GM21576 (cell line): ENCODE measurements around the gene EBF3.

Experiments used
- ATAC-seq: cut with Tn5 transposase; IDR thresholded peaks from one replicate; pipeline ENCODE4 v1.9.1; 2021; ENCODE audit warnings: mild to moderate bottlenecking, moderate library complexity; ENCODE audit not compliant: unreplicated experiment

The EBF3 gene, protein sequence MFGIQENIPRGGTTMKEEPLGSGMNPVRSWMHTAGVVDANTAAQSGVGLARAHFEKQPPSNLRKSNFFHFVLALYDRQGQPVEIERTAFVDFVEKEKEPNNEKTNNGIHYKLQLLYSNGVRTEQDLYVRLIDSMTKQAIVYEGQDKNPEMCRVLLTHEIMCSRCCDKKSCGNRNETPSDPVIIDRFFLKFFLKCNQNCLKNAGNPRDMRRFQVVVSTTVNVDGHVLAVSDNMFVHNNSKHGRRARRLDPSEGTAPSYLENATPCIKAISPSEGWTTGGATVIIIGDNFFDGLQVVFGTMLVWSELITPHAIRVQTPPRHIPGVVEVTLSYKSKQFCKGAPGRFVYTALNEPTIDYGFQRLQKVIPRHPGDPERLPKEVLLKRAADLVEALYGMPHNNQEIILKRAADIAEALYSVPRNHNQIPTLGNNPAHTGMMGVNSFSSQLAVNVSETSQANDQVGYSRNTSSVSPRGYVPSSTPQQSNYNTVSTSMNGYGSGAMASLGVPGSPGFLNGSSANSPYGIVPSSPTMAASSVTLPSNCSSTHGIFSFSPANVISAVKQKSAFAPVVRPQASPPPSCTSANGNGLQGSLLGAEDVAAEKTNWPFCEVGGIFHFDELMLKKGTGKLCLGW

DNA sequence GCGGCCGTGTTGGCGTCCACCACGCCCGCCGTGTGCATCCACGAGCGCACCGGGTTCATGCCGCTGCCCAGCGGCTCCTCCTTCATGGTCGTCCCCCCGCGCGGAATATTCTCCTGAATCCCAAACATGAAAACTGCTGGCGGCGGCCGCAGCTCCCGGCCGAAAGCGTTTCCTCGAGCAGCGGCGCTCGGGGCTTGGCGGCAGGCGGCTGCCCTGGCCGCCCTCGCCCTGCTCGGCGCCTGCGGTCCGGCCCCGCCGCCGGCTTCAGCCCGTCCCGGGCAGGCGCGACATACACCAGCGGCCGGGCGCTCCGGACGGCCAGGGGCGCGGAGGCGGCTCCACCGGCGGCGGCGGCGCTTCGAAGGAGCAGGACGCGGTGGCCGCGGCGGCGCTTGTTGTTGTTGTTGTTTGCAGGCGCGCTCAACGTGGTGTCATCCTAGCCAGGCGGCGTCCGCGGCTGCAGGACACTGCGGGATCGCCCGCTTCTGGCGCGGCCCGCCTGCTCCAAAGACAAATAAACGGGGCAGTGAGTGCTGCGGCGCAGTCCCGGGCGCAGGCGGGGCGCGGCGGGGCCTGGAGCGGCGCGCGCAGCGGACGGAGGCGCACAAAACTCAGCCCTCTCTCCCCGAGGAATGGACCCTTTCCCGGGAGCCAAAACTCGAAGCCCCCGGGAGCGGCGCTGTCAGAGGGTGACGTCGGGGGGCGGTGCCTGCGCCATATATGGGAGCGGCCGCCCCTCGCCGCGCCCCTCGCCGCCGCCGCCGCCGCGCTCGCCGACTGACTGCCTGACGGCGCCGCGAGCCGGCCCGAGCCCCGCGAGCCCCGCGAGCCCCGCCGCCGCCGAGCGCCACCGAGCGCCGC lies at the start of gene EBF3:
EBF3 (minus strand) TSS at position 634 of the 861 bp plus-strand sequence; CDS start at position 128, 506 bp downstream.
- ATAC-seq = no peak

DNA sequence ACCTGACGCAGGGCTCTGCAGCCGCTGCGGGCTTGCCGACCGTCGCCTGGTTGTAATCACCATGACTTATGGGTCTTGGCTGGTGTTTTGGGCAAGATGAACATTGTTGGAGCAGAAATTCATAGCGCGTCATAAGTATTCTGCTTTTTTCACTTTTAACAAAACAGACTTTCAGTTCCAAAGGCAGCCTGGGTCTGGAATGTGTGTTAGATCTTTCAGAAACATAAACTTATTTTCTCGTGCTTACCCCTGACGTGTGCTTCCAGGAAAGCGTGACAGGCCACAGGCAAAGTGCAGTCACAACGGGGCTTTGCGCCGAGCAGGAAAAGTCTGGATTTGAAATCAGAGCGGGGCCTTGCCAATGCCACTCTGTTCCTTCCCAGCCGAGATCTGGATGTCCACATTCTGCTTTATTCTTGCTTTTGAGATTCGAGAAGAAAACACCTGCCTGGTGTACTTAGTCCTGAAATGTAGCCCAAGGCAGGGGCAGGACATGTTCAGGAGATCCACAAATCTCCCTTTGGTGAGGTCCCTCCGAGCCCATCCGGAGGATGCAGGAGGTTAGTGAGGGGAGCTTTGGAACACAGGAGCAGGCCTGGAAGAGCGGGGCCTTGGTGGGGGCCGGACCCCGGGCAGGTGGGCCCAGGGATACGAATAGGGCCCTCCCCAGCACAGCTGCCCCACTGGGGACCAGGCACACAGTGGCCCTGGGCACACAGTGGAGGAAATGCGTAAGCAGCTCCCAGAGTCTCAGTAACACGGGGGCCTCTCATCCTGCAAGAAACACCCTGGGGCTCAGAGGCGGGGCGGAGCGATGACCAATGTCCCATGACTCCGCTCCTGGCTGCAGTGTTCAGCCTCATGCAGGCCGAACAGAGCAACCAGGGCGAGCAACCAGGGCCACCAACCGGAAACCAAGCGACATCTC lies 49.5 kb upstream of the EBF3 start:
- no peak for ATAC-seq

DNA sequence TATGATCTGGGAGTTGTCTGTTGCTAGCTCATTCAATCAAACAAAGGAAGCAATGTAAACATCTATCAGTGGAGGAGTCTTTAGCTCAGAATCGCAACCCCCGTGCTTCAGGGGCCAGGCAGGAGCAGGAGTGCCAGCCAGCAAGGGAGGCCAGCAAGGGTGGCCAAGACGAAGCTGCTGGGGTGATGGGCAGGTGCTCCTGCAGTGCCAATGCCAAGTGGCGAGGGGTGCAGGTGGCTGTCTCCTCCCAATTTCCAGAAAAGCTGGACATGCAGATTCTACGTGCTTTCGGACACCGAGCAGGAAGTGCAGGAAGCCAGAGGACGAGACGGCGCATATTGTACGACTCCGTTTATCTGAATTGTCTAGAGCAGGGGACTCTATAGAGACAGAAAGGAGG lies 48.1 kb upstream of the EBF3 start:
- ATAC-seq = no peak

DNA sequence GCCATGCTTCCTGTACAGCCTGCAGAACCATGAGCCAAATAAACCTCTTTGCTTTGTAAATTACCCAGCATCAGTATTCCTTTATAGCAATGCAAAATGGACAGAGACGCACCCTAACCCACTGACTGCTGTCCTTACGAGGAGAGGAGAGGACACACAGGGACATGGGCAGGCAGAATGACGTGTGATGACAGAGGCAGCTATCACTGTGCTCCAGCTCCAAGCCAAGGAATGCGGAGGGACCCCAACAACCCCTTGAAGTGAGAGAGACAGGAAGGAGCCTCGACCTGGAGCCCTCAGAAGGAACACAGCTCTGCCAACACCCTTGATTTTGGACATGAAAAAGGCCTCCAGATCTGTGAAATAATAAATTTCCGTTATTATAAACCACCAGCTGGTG lies 46.6 kb upstream of the EBF3 start:
- no peak for ATAC-seq

DNA sequence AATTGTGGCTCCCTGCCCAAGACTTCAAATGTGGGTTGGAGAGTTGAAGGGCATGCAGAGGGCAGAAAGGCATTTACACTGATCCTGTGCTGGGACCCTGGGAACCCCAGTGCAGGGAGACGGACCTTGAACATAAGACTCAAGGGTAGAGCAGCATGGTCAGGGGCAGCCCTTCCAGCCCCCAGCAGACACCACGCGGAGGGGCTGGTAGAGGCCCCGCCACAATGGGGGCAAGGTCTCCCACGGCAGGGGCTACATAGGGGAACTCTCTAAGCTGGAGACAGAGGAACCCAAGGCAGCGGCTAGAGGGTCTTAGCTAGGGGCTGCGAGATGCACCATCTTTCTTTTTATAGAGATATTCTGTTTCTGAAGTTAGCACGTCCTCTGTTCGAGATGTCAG lies 45.2 kb upstream of the EBF3 start:
- ATAC-seq = no peak

DNA sequence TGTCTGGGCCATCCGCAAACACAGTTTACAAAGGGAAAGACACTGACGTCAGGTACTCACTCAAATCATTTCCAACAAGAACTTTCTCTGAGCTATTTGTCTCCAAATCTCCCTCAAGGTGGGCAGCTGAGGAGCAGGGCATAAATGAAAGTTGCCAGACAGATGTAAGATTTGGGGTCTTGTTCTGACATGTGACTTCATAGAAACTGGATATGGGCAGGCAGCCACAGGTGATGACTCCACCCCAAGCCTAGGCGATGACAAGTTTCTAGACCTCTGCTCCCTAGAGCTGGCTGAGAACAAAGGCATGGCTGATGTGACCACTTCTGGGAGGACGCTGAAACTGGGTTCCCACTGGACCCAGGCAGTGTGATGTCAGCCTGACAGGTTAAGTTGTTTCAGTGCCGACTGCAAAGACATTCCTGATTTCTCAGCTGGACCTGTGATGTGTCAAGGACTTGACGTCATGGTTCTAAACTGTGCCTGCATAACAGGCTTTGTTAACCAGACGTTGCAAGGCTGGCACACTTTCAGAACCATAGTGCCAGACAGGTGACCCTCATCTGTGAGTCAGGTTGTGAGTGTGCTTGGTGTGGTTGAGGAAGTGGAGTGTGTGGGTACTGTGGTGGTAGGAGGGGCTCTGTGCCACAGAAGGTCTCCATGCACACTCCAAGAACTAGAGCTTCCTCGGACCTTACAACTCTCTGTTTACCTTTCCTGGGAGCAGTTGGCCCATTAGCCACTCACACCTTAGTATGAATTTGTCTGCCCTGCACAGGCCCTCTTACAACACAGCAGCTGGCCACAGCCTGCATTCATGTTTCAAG lies 39.9 kb upstream of the EBF3 start:
- ATAC-seq = no peak

DNA sequence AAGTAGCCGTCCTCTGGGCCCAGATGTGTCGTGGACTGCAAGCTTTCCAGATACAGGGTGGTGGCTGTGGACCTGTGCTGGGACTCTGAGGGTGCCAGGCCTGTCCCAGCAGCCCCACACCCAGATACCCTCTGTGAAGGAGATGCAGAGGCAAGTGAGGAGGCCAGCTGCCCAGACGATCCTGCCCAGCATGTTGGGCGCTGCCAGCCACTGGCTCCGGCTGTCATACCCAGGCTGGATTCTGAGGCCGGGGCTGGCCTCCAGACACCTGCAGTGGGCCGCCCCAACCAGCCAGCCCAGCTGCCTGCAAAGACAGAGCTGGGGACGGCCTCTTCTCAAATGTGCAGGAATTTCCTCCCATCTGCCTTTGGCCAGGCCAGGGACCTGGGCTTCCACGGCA lies 39.1 kb upstream of the EBF3 start:
- no peak for ATAC-seq

DNA sequence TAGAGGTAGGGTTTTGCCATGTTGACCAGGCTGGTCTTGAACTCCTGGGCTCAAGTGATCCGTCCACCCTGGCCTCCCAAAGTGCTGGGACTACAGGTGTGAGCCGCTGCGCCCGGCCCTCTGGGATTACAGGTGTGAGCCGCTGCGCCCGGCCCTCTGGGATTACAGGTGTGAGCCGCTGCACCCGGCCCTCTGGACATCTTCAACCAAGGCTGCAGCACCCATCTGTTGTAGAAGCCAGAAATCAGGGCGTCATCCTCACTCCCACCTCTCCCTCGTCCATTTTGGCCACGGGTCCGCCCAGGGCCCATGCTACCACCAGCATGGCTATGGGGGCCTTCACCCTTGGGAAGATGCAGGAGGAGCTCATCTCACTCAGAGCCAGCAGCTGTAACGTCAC lies 38.5 kb upstream of the EBF3 start:
- no peak for ATAC-seq

DNA sequence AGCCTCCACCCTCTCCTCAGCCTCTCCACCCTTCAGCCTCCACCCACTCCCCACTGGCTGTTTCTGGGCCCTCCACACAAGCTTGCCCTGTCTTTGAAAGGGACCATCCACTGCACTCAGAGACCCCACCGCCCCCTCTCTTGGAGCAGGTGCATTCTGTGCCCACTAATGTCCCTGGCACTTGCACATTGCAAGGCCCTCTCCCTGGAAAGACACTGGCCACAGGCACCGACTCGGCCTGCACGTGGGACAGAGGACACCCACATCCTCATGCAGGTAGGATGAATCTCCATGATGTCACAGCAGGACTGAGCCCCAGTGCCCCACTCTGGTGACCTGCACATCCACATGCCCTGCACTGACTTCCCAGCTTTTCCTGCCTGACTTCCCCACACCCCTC lies 36.8 kb upstream of the EBF3 start:
- ATAC-seq = no peak

DNA sequence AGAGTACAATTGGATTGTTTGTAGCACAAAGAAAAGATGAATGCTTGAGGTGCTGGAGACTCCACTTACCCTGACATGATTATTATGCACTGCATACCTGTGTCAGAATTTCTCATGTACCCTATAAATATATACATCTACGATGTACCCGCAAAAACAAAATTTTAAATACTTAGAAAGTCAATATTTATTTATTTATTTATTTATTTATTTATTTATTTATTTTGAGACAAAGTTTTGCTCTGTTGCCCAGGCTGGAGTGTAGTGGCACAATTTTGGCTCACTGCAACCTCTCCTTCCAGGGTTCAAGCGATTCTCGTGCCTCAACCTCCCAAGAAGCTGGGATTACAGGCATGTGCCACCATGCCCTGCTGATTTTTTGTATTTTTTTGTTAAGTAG lies 35.1 kb upstream of the EBF3 start:
- ATAC-seq = no peak

DNA sequence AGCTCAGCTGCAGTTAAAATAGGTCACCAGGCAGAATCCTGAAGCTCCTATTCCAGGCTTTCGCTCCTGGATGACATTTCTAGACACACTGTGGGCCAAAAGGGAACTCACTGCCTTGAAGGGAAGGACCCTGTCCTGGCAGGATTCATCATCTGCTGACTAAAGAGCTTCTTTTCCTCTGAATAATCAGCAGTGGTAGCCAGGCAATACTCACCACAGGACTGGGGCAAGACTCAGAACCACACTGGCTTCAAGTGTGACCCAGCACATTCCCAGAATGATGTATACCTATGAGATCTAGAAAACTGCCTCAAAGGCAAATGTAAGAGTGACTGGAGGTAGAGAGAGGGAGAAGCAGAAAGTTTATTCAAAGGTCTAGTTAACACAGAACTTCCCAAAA lies 29.5 kb upstream of the EBF3 start:
- no peak for ATAC-seq

DNA sequence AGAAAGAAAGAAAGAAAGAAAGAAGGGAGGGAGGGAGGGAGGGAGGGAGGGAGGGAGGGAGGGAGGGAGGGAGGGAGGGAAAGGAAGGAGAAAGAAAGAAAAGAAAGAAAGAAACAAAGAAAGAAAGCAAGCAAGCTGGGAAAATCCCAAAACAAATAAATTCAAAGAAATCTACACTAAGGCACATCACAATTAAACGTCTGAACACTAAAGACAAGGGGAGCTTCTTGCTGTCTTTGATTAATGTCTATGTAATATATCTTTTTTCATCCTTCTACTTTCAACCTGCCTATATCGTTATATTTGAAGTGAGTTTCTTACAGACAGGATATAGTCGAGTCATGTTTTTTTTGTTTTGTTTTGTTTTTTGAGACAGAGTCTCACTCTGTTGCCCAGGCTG lies 28.3 kb upstream of the EBF3 start:
- ATAC-seq = no peak

DNA sequence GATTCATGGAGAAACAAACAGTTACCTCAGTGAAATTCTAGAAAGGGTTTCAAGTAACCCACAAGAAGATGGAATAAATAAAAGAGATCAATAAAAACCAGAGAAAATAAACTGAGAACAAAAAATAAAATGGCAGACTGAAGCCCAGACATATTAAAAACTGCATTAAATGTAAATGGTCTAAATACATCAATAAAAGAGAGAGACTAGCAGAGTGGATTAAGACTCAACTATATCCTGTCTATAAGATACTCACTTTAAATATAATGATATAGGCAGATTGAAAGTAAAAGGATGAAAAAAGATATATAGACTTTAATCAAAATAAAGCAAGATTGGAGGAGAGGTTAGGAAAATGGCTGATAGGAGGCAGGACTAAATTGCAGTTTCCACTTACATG lies 18.8 kb upstream of the EBF3 start:
- no peak for ATAC-seq

DNA sequence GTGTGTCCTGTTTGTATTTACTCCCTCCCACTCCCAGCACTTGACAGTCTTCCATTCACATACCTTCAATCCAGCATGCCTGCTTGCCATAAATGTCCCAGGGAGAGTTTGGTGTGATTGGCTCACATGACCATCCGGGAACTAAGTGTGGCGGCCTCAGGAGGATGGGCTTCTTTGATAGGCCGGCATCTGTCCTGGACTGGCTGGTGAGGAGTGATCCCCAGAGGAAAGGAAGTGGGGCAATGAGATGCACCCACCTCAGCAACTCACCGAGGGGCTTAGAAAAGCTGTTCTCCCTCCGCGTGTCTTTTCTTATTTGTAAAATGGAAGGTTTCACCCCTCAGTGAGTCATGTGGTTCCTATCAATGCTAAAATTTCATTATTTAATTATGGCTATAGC lies 14.9 kb upstream of the EBF3 start:
- ATAC-seq = no peak

DNA sequence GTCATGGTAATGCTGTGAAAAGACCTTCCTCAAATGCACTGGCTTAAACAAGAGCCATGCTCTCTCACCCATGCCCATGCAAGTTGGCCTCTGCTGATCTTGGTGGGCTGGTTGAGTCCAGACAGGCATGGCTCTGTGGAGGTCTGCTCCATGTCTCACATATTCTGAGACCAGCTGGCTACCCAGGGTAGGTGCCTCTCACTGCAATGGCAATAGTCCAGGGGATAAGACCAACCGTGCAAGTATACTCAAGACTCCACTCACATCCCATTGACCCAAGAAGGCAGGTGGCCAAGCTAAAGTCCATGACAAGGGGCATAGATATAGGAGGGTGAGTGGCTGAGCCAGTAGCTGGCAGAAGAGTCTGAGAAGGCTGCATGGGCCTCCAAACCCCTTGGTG lies 14.2 kb upstream of the EBF3 start:
- no peak for ATAC-seq

DNA sequence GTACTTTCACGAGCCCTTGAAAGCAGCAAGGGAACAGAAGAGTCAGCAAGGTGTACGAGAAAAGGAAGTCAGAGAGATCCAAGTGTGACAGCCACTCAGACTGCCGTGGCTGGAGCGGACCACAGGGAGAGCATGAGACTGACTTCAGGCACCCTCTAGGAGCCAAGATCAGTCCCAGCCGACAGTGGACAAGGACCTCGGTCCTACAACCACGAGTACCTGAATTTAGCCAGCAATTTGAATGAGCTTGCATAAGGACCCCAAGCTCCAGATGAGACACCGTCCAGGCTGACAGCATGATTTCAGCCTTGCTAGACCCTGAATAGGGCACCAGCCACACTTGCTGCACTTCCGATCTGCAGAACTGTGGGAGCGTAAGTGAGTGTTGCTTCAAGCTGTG lies 13.7 kb upstream of the EBF3 start:
- no peak for ATAC-seq

DNA sequence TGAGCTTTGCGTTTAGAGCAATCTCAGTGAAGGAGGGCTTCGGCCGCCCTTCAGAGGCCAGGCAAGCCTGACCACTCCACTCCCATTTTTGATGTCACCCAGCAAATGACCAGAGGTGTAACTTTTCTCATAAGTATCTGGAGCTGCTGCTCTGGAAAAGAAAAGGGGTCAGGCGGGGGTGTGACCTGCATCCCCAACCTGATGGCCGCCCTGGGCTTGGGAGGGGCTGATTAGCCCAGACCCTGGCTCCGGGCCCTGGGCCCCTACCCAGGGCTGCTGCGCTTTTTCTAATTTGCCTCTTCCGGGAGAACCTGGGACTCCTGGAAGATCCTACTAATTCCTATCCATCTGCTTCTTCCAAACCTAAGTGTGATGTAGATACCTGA lies 9.6 kb upstream of the EBF3 start:
- ATAC-seq = no peak

DNA sequence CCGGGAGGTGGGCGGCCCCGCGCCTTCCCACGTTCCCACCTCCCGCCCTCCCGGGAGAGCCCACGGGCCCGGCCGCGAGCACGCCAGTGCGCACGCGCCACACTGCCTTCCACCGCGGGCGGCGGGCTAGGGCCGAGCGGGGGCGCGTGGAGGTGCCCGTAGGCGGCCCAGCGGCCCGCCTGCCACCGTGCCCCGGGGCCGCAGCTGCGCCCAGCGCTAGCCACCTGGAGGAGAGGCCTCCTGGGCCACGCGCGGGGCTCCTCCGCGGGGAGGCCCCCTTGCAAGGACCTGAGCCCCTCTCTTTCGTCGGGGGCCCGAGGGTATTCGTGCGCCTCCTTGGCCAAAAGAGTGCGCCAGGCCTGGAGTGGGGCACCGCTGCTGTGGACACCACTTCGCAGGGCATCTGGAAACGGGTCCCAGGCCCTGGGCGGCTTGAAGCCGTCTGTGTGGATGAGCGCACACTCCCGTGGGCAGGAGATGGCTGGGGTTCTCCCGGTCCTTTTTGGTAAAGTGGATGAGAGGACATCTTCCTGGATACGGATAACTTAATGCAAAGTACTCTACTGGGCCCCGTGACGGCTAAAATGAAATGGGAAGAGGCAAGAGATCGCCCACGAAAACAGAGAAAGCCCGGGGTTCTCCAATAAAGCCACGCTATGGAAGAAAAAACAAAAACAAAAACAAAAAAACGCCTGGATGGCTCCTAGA lies 9.0 kb upstream of the EBF3 start:
- no peak for ATAC-seq
